Epithelial cell of proximal tubule (primary cell): ENCODE data around the gene MGAT3. TPM values are rescaled to one million over a fixed set of nuclear protein-coding genes. Genes with fewer than 3 reads are reported as not detected.

ENCODE experiments used
- DNase-seq: peaks from one replicate; pipeline ENCODE4 v3.0.0-alpha.2; 2011; ENCODE audit warnings: low read depth
- H3K4me3 ChIP-seq: 2 replicates; pipeline ENCODE4 v1.5.1; 2011; ENCODE audit warnings: low read depth, mild to moderate bottlenecking, low read length
- CTCF ChIP-seq: conservative IDR thresholded peaks from 2 replicates; pipeline ENCODE4 v1.5.1; 2012; ENCODE audit warnings: low read depth, mild to moderate bottlenecking, low read length
- total RNA-seq: library from RNA; depleted of rRNA; stranded (reverse); fragments of >200 nt; gene quantifications from 2 replicates; pipeline ENCODE4 v1.2.3, GENCODE V29; 2015

The MGAT3 gene
- total RNA-seq, 1 donor from 2014 or later, result 2.4 TPM

- no peak for TF ChIP-seq CTCF
Measured at GRCh38 chr22:39431821-39432251, 25.0 kb upstream of the MGAT3 start.

GRCh38 chr22:39432361-39432811 is 24.4 kb upstream of the MGAT3 start:
- no peak overlapping the region for H3K4me3 ChIP-seq
- DNase-seq, result no peak
- no peak for TF ChIP-seq CTCF

More at GRCh38 chr22:39431821-39432251, 25.0 kb upstream of the MGAT3 start:
- no peak for DNase-seq
- no peak overlapping the region for H3K4me3 ChIP-seq

- DNase-seq, result no peak
- no peak for TF ChIP-seq CTCF
- no peak overlapping the region for H3K4me3 ChIP-seq
Measured at GRCh38 chr22:39433476-39434242, 23.2 kb upstream of the MGAT3 start.

GRCh38 chr22:39434243-39434653 is 22.6 kb upstream of the MGAT3 start:
- no peak overlapping the region for H3K4me3 ChIP-seq
- no peak for TF ChIP-seq CTCF
- DNase-seq, result no peak

GRCh38 chr22:39434721-39435120 is 22.1 kb upstream of the MGAT3 start:
- no peak for DNase-seq
- no peak for TF ChIP-seq CTCF
- H3K4me3 ChIP-seq, result no peak overlapping the region

GRCh38 chr22:39435616-39436015 is 21.2 kb upstream of the MGAT3 start:
- no peak overlapping the region for H3K4me3 ChIP-seq
- no peak for TF ChIP-seq CTCF
- no peak for DNase-seq
